A549 (cell line): ENCODE data around the gene LPCAT4. TPM values are rescaled to one million over a fixed set of nuclear protein-coding genes. Genes with fewer than 3 reads are reported as not detected.
"Not testable (repeated sequence)": the region's sequence is repeated elsewhere in the genome, so short reads cannot be mapped to it uniquely, and the experiment has no call there.

Experiments used
- ATAC-seq, 2 experiments: fragments of 200-7000 bp in 1 of 2; fragments of >200 bp in 1 of 2; cut with Nextera tagmentation in 1 of 2; cut with Tn5 transposase in 1 of 2; 3 replicates each; pipeline versions ENCODE4 v1.8.0 to v1.9.1; 2018 to 2020; ENCODE audit warnings: mild to moderate bottlenecking in 1 of 2, moderate library complexity in 1 of 2
- CTCF ChIA-PET: fragments of 300-600 bp; sonication (Branson Sonifier 250); formaldehyde crosslinking; extraction: SDS; loops from one replicate; lab custom pipeline; 2021; ENCODE audit warnings: antibody characterized with exemption, inconsistent platforms; lab: Yijun Ruan, JAX
- POLR2A ChIA-PET: fragments of 350-600 bp; formaldehyde crosslinking; extraction: SDS; loops from one replicate; lab custom pipeline; 2021; ENCODE audit warnings: antibody characterized with exemption, inconsistent platforms; lab: Yijun Ruan, JAX
- DNase-seq, 2 experiments: peaks; one replicate each; pipeline versions ENCODE4 v3.0.0 to v3.0.0-alpha.2; 2011 to 2016; ENCODE audit warnings: low read depth in 1 of 2, low spot score in 1 of 2
- FAIRE-seq: peaks from 2 replicates; lab custom pipeline; 2011; peaks lifted over from hg19 to GRCh38; lab: Jason Lieb, UNC
- H3K27ac ChIP-seq, 2 experiments: fragments of >200 bp; sonication (Bioruptor Twin); formaldehyde crosslinking; 3 replicates each; pipeline ENCODE4 v1.5.1; 2016 to 2017
- H3K4me1 ChIP-seq: fragments of >200 bp; sonication (Bioruptor Twin); formaldehyde crosslinking; 3 replicates; pipeline ENCODE4 v1.6.1; 2016
- H3K4me2 ChIP-seq: fragments of >200 bp; sonication (Bioruptor Twin); formaldehyde crosslinking; 3 replicates; pipeline ENCODE4 v1.6.1; 2016
- H3K4me3 ChIP-seq: fragments of >200 bp; sonication (Bioruptor Twin); formaldehyde crosslinking; 3 replicates; pipeline ENCODE4 v1.5.1; 2016
- H3K9me3 ChIP-seq: fragments of >200 bp; sonication (Bioruptor Twin); formaldehyde crosslinking; 3 replicates; pipeline ENCODE4 v1.6.1; 2016
- CEBPB ChIP-seq, 2 experiments: fragments of >200 bp in 1 of 2; sonication (Bioruptor Twin) in 1 of 2; formaldehyde crosslinking in 1 of 2; IDR thresholded peaks; 2 replicates each; pipeline ENCODE4 v1.6.1; 2012 to 2016
- CHD2 ChIP-seq: fragments of 150-350 bp; IDR thresholded peaks from 2 replicates; pipeline ENCODE4 v1.6.1; 2014; ENCODE audit warnings: low read length; ENCODE audit not compliant: partially characterized antibody
- EHF ChIP-seq: fragments of 250-450 bp; sonication (Bioruptor Pico); IDR thresholded peaks from 2 replicates; pipeline ENCODE4 v1.5.0; 2020; ENCODE audit warnings: mild to moderate bottlenecking
- EHMT2 ChIP-seq: fragments of 200-600 bp; sonication (generic); IDR thresholded peaks from 2 replicates; pipeline ENCODE4 v1.6.1; 2016; ENCODE audit warnings: antibody characterized with exemption, low read depth, mild to moderate bottlenecking, moderate library complexity
- FOSB ChIP-seq: fragments of 250-450 bp; sonication (Bioruptor Pico); IDR thresholded peaks from 2 replicates; pipeline ENCODE4 v1.5.0; 2020; ENCODE audit warnings: mild to moderate bottlenecking, moderate library complexity
- FOSL2 ChIP-seq, 2 experiments: fragments of 450-650 bp in 1 of 2; fragments of >200 bp in 1 of 2; sonication (Bioruptor Twin) in 1 of 2; formaldehyde crosslinking; IDR thresholded peaks; 2 replicates each; pipeline versions ENCODE4 v1.5.0 to v1.6.1; 2016 to 2020; ENCODE audit warnings: mild to moderate bottlenecking in 1 of 2, moderate library complexity in 1 of 2
- GATA3 ChIP-seq: IDR thresholded peaks from 2 replicates; pipeline ENCODE4 v1.6.1; 2012; ENCODE audit warnings: borderline replicate concordance
- HES2 ChIP-seq: fragments of >200 bp; sonication (Bioruptor Twin); formaldehyde crosslinking; IDR thresholded peaks from 2 replicates; pipeline ENCODE4 v1.6.1; 2016
- HEYL ChIP-seq: fragments of 250-450 bp; sonication (Bioruptor Pico); IDR thresholded peaks from 2 replicates; pipeline ENCODE4 v1.8.0; 2021; ENCODE audit warnings: mild to moderate bottlenecking, moderate library complexity
- HOXA7 ChIP-seq: fragments of 250-450 bp; sonication (Bioruptor Pico); IDR thresholded peaks from 2 replicates; pipeline ENCODE4 v1.5.0; 2020; ENCODE audit warnings: mild to moderate bottlenecking, moderate library complexity
- HOXB13 ChIP-seq: fragments of 250-450 bp; sonication (Bioruptor Pico); IDR thresholded peaks from 2 replicates; pipeline ENCODE4 v1.5.0; 2020; ENCODE audit warnings: low read depth, mild to moderate bottlenecking, moderate library complexity
- HOXB5 ChIP-seq: fragments of 250-450 bp; sonication (Bioruptor Pico); IDR thresholded peaks from 2 replicates; pipeline ENCODE4 v1.5.0; 2020; ENCODE audit warnings: mild to moderate bottlenecking, moderate library complexity
- JUN ChIP-seq, 2 experiments: fragments of >200 bp; sonication (Bioruptor Twin); formaldehyde crosslinking; IDR thresholded peaks; 2 replicates in 1 of 2; 3 replicates in 1 of 2; pipeline ENCODE4 v1.6.1; 2016 to 2017
- KDM1A ChIP-seq: fragments of 200-600 bp; sonication (generic); IDR thresholded peaks from 2 replicates; pipeline ENCODE4 v1.6.1; 2016; ENCODE audit warnings: low read depth, mild to moderate bottlenecking
- KDM5A ChIP-seq: fragments of 200-600 bp; sonication (generic); IDR thresholded peaks from 2 replicates; pipeline ENCODE4 v1.6.1; 2016; ENCODE audit warnings: antibody characterized with exemption, mild to moderate bottlenecking
- MAFK ChIP-seq: fragments of 450-650 bp; IDR thresholded peaks from 2 replicates; pipeline ENCODE4 v1.6.1; 2014; ENCODE audit not compliant: partially characterized antibody
- MAX ChIP-seq: IDR thresholded peaks from 2 replicates; pipeline ENCODE4 v1.6.1; 2012
- NFE2L2 ChIP-seq: fragments of 150-350 bp; conservative IDR thresholded peaks from 2 replicates; pipeline ENCODE4 v1.6.1; 2014; ENCODE audit warnings: low read length
- NPAS2 ChIP-seq: fragments of 250-450 bp; sonication (Bioruptor Pico); IDR thresholded peaks from 2 replicates; pipeline ENCODE4 v1.8.0; 2022; ENCODE audit warnings: mild to moderate bottlenecking, moderate library complexity, borderline replicate concordance
- PHF8 ChIP-seq: fragments of 200-600 bp; sonication (generic); IDR thresholded peaks from 2 replicates; pipeline ENCODE4 v1.6.1; 2016; ENCODE audit warnings: low read depth, mild to moderate bottlenecking, antibody characterized with exemption, moderate library complexity, borderline replicate concordance
- POLR2A ChIP-seq: IDR thresholded peaks from 2 replicates; pipeline ENCODE4 v1.6.1; 2012; ENCODE audit warnings: mild to moderate bottlenecking, low read length
- POLR2AphosphoS2 ChIP-seq: conservative IDR thresholded peaks from 2 replicates; pipeline ENCODE4 v1.6.1; 2012; ENCODE audit warnings: low read length, improper control_type of control experiment, inconsistent platforms
- RFX5 ChIP-seq: fragments of 450-650 bp; IDR thresholded peaks from 2 replicates; pipeline ENCODE4 v1.7.1; 2014; ENCODE audit warnings: antibody characterized with exemption, mild to moderate bottlenecking, moderate library complexity
- SREBF2 ChIP-seq: fragments of 450-650 bp; IDR thresholded peaks from 2 replicates; pipeline ENCODE4 v1.6.1; 2014; ENCODE audit warnings: mild to moderate bottlenecking, moderate library complexity
- ZFP36 ChIP-seq: fragments of 450-650 bp; IDR thresholded peaks from 2 replicates; pipeline ENCODE4 v1.6.1; 2014; ENCODE audit warnings: borderline replicate concordance; ENCODE audit not compliant: partially characterized antibody
- WGBS: methylation state at CpG from one replicate; pipeline ENCODE4 v1.1.6; 2017; ENCODE audit errors: missing lambda C conversion rate; 5-methylcytosine and 5-hydroxymethylcytosine counted together
- polyA plus RNA-seq, 4 experiments: library from polyadenylated mRNA; depleted of rRNA in 3 of 4; stranded (reverse); fragments of >200 nt; fragmentation: RNase III in 1 of 4; extraction: RNeasy Plus Mini Kit Qiagen cat#74134 plus additional on column Dnase treatment in 1 of 4; gene quantifications; 2 replicates in 3 of 4; 3 replicates in 1 of 4; pipeline ENCODE4 v1.2.3, GENCODE V29; 2011 to 2017
- TF ChIP-seq, protein P1 (sequence below): IDR thresholded peaks from 2 replicates; pipeline ENCODE4 v1.6.1; 2012
- TF ChIP-seq, protein P2 (sequence below): fragments of 250-450 bp; sonication (Bioruptor Pico); IDR thresholded peaks from 2 replicates; pipeline ENCODE4 v1.5.0; 2021; ENCODE audit warnings: mild to moderate bottlenecking, moderate library complexity, borderline replicate concordance
- TF ChIP-seq, protein P3 (sequence below): IDR thresholded peaks from 2 replicates; pipeline ENCODE4 v1.6.1; 2012; ENCODE audit warnings: low read depth, borderline replicate concordance
- TF ChIP-seq, protein P4 (sequence below): fragments of 200-600 bp; sonication (generic); IDR thresholded peaks from 2 replicates; pipeline ENCODE4 v1.6.1; 2016; ENCODE audit warnings: antibody characterized with exemption, mild to moderate bottlenecking, moderate library complexity

The LPCAT4 gene
- polyA plus RNA-seq, 2 of the 4 experiments (the other 2 are of a cell fraction) = 42.9 to 50.1 TPM

GRCh38 chr15:34353627-34354026 lies 13.4 kb downstream of the LPCAT4 start:
- ATAC-seq = no peak
- no peak overlapping the region for H3K4me2 ChIP-seq
- H3K4me3 ChIP-seq = no peak overlapping the region
- POLR2A ChIA-PET = no interaction called here
- H3K9me3 ChIP-seq = no peaks in the 10 kb centered on the region
- TF ChIP-seq CHD2 (no peak), EHF (CRISPR knock-in tag) (no peak), MAFK (no peak), POLR2AphosphoS2 (no peak), PHF8 (no peak), NPAS2 (CRISPR knock-in tag) (no peak), NFE2L2 (no peak), KDM1A (no peak), HEYL (CRISPR knock-in tag) (no peak), JUN (IDR thresholded peaks at IDR 0.05) (no peak), HES2 (no peak), HOXA7 (CRISPR knock-in tag) (no peak), CEBPB (IDR thresholded peaks at IDR 0.05) (no peak), KDM5A (no peak), HOXB5 (CRISPR knock-in tag) (no peak), FOSB (CRISPR knock-in tag) (no peak), FOSL2 (IDR thresholded peaks at IDR 0.05) (no peak), FOSL2 (CRISPR knock-in tag; IDR thresholded peaks at IDR 0.05) (no peak), POLR2A (no peak)
- TF ChIP-seq, protein P1, sequence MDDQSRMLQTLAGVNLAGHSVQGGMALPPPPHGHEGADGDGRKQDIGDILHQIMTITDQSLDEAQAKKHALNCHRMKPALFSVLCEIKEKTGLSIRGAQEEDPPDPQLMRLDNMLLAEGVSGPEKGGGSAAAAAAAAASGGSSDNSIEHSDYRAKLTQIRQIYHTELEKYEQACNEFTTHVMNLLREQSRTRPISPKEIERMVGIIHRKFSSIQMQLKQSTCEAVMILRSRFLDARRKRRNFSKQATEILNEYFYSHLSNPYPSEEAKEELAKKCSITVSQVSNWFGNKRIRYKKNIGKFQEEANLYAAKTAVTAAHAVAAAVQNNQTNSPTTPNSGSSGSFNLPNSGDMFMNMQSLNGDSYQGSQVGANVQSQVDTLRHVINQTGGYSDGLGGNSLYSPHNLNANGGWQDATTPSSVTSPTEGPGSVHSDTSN = no peak
- TF ChIP-seq, protein P2, sequence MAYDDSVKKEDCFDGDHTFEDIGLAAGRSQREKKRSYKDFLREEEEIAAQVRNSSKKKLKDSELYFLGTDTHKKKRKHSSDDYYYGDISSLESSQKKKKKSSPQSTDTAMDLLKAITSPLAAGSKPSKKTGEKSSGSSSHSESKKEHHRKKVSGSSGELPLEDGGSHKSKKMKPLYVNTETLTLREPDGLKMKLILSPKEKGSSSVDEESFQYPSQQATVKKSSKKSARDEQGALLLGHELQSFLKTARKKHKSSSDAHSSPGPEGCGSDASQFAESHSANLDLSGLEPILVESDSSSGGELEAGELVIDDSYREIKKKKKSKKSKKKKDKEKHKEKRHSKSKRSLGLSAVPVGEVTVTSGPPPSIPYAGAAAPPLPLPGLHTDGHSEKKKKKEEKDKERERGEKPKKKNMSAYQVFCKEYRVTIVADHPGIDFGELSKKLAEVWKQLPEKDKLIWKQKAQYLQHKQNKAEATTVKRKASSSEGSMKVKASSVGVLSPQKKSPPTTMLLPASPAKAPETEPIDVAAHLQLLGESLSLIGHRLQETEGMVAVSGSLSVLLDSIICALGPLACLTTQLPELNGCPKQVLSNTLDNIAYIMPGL (CRISPR knock-in tag) = no peak
- H3K4me1 ChIP-seq = no peaks in the 10 kb centered on the region
- FAIRE-seq = no peak
- WGBS = 93% methylated on average over 2 of the region's 2 CpGs
- DNase-seq = no peak
- CTCF ChIA-PET = interaction anchor here (0.8 to 5.0 kb wide), 5 partner anchors 10 to 291 kb away, joined by 3 to 42 read pairs (median 4); partner anchors contain the start of genes LPCAT4, NOP10 and NUTM1
- no peak overlapping the region for H3K27ac ChIP-seq

DNA sequence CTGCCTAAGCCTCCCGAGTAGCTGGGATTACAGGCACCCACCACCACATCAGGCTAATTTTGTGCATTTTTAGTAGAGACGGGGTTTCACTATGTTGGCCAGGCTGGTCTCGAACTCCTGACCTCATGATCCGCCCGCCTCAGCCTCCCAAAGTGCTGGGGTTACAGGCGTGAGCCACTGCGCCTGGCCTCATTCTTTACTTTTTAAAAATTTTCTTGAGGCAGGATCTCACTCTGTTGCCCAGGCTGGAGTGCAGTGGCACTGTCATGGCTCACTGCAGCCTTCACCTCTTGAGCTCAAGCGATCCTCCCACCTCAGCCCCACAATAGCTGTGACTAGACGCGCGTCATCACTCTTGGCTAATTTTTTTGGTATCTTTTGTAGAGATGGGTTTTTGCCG lies 14.0 kb downstream of the LPCAT4 start:
- POLR2A ChIA-PET, H3K4me1 ChIP-seq, H3K27ac ChIP-seq, FAIRE-seq, H3K4me3 ChIP-seq, DNase-seq, H3K4me2 ChIP-seq, ATAC-seq, H3K9me3 ChIP-seq: not testable (repeated sequence)
- CTCF ChIA-PET = interaction anchor here (0.8 to 5.0 kb wide), 5 partner anchors 9 to 291 kb away, joined by 3 to 42 read pairs (median 4); partner anchors contain the start of genes LPCAT4, NOP10 and NUTM1
- WGBS = 94% methylated on average over 12 of the region's 12 CpGs

DNA sequence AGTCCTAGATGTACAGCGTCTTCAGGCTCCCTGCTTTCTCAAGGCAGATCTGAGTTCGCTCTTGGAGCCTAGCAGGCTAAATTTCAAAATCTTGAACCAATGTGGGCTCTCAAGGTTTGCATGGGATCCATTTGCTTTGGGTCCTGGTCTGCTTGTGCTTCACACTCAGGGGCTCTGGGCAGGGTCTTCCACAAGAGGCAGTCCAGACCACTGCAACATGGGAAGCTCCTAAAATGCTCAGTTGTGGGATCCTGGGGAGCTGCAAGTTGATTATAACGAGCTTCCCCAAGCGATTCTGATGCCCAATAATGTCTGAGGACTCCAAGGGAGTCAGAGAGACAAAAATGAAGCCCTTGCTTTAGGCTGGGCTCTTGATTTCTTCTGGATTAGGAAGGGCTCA lies 17.2 kb downstream of the LPCAT4 start:
- ChIA-PET CTCF (interaction anchor here (0.9 kb wide), 1 partner anchor 8 kb away, joined by 3 read pairs; no protein-coding TSS in a partner anchor), POLR2A (no interaction called here)
- WGBS = 47% methylated on average over 4 of the region's 4 CpGs
- DNase-seq = no peak
- no peak for FAIRE-seq
- Histone ChIP-seq H3K4me3 (no peak overlapping the region), H3K4me1 (no peaks in the 10 kb centered on the region), H3K9me3 (no peaks in the 10 kb centered on the region), H3K4me2 (no peak overlapping the region), H3K27ac (no peak overlapping the region)
- ATAC-seq = no peak; a peak in 1 of 6 replicates
- no peak for TF ChIP-seq GATA3
- no peak for TF ChIP-seq JUN (IDR thresholded peaks at IDR 0.05)
- TF ChIP-seq HOXB13 (CRISPR knock-in tag) = no peak
- TF ChIP-seq SREBF2 = no peak
- TF ChIP-seq CHD2 = no peak
- TF ChIP-seq, protein P3, sequence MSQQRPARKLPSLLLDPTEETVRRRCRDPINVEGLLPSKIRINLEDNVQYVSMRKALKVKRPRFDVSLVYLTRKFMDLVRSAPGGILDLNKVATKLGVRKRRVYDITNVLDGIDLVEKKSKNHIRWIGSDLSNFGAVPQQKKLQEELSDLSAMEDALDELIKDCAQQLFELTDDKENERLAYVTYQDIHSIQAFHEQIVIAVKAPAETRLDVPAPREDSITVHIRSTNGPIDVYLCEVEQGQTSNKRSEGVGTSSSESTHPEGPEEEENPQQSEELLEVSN = no peak
- TF ChIP-seq, protein P4, sequence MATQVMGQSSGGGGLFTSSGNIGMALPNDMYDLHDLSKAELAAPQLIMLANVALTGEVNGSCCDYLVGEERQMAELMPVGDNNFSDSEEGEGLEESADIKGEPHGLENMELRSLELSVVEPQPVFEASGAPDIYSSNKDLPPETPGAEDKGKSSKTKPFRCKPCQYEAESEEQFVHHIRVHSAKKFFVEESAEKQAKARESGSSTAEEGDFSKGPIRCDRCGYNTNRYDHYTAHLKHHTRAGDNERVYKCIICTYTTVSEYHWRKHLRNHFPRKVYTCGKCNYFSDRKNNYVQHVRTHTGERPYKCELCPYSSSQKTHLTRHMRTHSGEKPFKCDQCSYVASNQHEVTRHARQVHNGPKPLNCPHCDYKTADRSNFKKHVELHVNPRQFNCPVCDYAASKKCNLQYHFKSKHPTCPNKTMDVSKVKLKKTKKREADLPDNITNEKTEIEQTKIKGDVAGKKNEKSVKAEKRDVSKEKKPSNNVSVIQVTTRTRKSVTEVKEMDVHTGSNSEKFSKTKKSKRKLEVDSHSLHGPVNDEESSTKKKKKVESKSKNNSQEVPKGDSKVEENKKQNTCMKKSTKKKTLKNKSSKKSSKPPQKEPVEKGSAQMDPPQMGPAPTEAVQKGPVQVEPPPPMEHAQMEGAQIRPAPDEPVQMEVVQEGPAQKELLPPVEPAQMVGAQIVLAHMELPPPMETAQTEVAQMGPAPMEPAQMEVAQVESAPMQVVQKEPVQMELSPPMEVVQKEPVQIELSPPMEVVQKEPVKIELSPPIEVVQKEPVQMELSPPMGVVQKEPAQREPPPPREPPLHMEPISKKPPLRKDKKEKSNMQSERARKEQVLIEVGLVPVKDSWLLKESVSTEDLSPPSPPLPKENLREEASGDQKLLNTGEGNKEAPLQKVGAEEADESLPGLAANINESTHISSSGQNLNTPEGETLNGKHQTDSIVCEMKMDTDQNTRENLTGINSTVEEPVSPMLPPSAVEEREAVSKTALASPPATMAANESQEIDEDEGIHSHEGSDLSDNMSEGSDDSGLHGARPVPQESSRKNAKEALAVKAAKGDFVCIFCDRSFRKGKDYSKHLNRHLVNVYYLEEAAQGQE = no peak
- no peak for TF ChIP-seq EHMT2
- TF ChIP-seq ZFP36 = no peak
- TF ChIP-seq RFX5 = no peak
- TF ChIP-seq MAX = no peak
- TF ChIP-seq CEBPB (IDR thresholded peaks at IDR 0.05) = no peak
